B cell (primary cell): Measurements from ENCODE around the gene ADGRL4. TPM values are rescaled to one million over a fixed set of nuclear protein-coding genes. Genes with fewer than 3 reads are reported as not detected.
"Not testable (repeated sequence)": the region's sequence is repeated elsewhere in the genome, so short reads cannot be mapped to it uniquely, and the experiment has no call there.

Experiments
- ATAC-seq: fragments of 200-7000 bp; cut with Tn5 transposase; one replicate; pipeline ENCODE4 v1.10.0; 2021; ENCODE audit warnings: low read depth, mild to moderate bottlenecking, moderate number of reproducible peaks, moderate library complexity
- CTCF ChIA-PET: fragments of 350-600 bp; sonication (Branson Sonifier 250); formaldehyde crosslinking; loops from one replicate; lab custom pipeline; 2021; ENCODE audit warnings: antibody characterized with exemption, inconsistent platforms; lab: Charles Lee
- POLR2A ChIA-PET: fragments of 350-600 bp; sonication (Branson Sonifier 250); formaldehyde crosslinking; loops from one replicate; lab custom pipeline; 2021; ENCODE audit warnings: antibody characterized with exemption; lab: Charles Lee
- DNase-seq: peaks from one replicate; pipeline ENCODE4 v3.0.0; 2013
- H2AFZ ChIP-seq: 2 replicates; pipeline ENCODE4 v1.6.1; 2012; ENCODE audit warnings: mild to moderate bottlenecking, low read depth, low read length; ENCODE audit not compliant: insufficient read depth, poor library complexity, severe bottlenecking
- H3K27ac ChIP-seq, 2 donors: 1 replicate in 1 of 2; 2 replicates in 1 of 2; pipeline ENCODE4 v1.5.1; 2012 to 2013; ENCODE audit warnings: low read length in 2 of 2, mild to moderate bottlenecking in 2 of 2, moderate library complexity in 1 of 2
- H3K27me3 ChIP-seq, 4 experiments: fragments of 200-600 bp in 1 of 4; sonication (generic) in 1 of 4; replicated peaks in 1 of 4; 1 replicate in 2 of 4; 2 replicates in 2 of 4; pipeline versions ENCODE4 v1.6.1 to v1.7.0; 2013 to 2016; ENCODE audit warnings: low read length in 3 of 4, mild to moderate bottlenecking in 2 of 4, mixed read lengths in 1 of 4, moderate library complexity in 1 of 4; ENCODE audit not compliant: insufficient read depth in 4 of 4, control insufficient read depth in 3 of 4; ENCODE audit errors: control extremely low read depth in 1 of 4
- H3K36me3 ChIP-seq, 2 experiments: replicated peaks in 1 of 2; 1 replicate in 1 of 2; 2 replicates in 1 of 2; pipeline versions ENCODE4 v1.6.1 to v1.7.1; 2013; ENCODE audit warnings: low read length in 1 of 2; ENCODE audit not compliant: insufficient read depth in 2 of 2, control insufficient read depth in 1 of 2; ENCODE audit errors: control extremely low read depth in 1 of 2, extremely low read depth in 1 of 2
- H3K4me1 ChIP-seq, 2 donors: fragments of 200-600 bp in 1 of 2; sonication (generic) in 1 of 2; 1 replicate in 1 of 2; 2 replicates in 1 of 2; pipeline versions ENCODE4 v1.5.1 to v1.6.1; 2013 to 2017; ENCODE audit warnings: low read length in 2 of 2; ENCODE audit not compliant: control insufficient read depth in 2 of 2, insufficient read depth in 2 of 2
- H3K4me2 ChIP-seq: replicated peaks from 2 replicates; pipeline ENCODE3; 2012; ENCODE audit warnings: mild to moderate bottlenecking, low read depth, low read length; ENCODE audit not compliant: poor library complexity, severe bottlenecking
- H3K4me3 ChIP-seq, 5 experiments: fragments of 200-600 bp in 1 of 5; sonication (generic) in 1 of 5; 1 replicate in 3 of 5; 2 replicates in 2 of 5; pipeline versions ENCODE4 v1.5.1 to v1.7.0; 2011 to 2016; ENCODE audit warnings: low read length in 4 of 5, mild to moderate bottlenecking in 4 of 5, low read depth in 2 of 5, control low read depth in 1 of 5, moderate library complexity in 1 of 5; ENCODE audit not compliant: insufficient read depth in 1 of 5; ENCODE audit errors: control extremely low read depth in 1 of 5, extremely low read depth in 1 of 5
- H3K79me2 ChIP-seq: fragments of 200-600 bp; sonication (generic); one replicate; pipeline ENCODE4 v1.6.0; 2016; ENCODE audit warnings: low read length; ENCODE audit not compliant: control insufficient read depth, insufficient read depth
- H3K9ac ChIP-seq: fragments of 200-600 bp; sonication (generic); 2 replicates; pipeline ENCODE4 v1.6.1; 2017; ENCODE audit warnings: mild to moderate bottlenecking, low read length, moderate library complexity
- H3K9me3 ChIP-seq, 3 donors: one replicate each; pipeline versions ENCODE4 v1.6.1 to v1.7.1; 2013; ENCODE audit warnings: low read length in 2 of 3; ENCODE audit not compliant: control insufficient read depth in 2 of 3, insufficient read depth in 1 of 3; ENCODE audit errors: control extremely low read depth in 1 of 3
- H4K20me1 ChIP-seq: 2 replicates; pipeline ENCODE4 v1.6.0; 2012; ENCODE audit warnings: mild to moderate bottlenecking, low read length; ENCODE audit not compliant: insufficient read depth, control insufficient read depth, poor library complexity, severe bottlenecking
- H3K27ac Mint-ChIP-seq: one replicate; pipeline ENCODE4 v1.8.0; 2021; ENCODE audit warnings: mixed read lengths
- H3K27me3 Mint-ChIP-seq: one replicate; pipeline ENCODE4 v1.8.0; 2021; ENCODE audit warnings: mixed read lengths
- H3K4me1 Mint-ChIP-seq: one replicate; pipeline ENCODE4 v1.8.0; 2021; ENCODE audit warnings: mixed read lengths
- H3K4me3 Mint-ChIP-seq: one replicate; pipeline ENCODE4 v1.8.0; 2021; ENCODE audit warnings: mixed read lengths
- H3K9me3 Mint-ChIP-seq: one replicate; pipeline ENCODE4 v1.8.0; 2022; ENCODE audit warnings: mixed read lengths; ENCODE audit not compliant: insufficient read depth
- EZH2 ChIP-seq: IDR thresholded peaks from 2 replicates; pipeline ENCODE4 v1.6.1; 2012; ENCODE audit warnings: borderline replicate concordance, low read depth, mild to moderate bottlenecking, moderate library complexity, low read length; ENCODE audit not compliant: insufficient read depth, poor library complexity, severe bottlenecking
- WGBS: methylation state at CpG from one replicate; pipeline ENCODE4 v1.1.5; 2013; ENCODE audit warnings: missing lambda C conversion rate; ENCODE audit not compliant: insufficient coverage; 5-methylcytosine and 5-hydroxymethylcytosine counted together
- intact Hi-C: fragments of 100-400 bp; cut with micrococcal nuclease; formaldehyde crosslinking; loops from one replicate; pipeline ENCODE4 v1.10.0; 2022
- polyA plus RNA-seq: library from polyadenylated mRNA; depleted of rRNA; stranded (reverse); fragments of >200 nt; gene quantifications from 2 replicates; pipeline ENCODE4 v1.2.3, GENCODE V29; 2012
- total RNA-seq, 2 donors: library from RNA; stranded (reverse); fragments of 120-200 nt in 1 of 2; gene quantifications; 1 replicate in 1 of 2; 2 replicates in 1 of 2; pipeline versions ENCODE4 v1.2.3 to v1.2.4, GENCODE V29; 2013 to 2022
- TF ChIP-seq, protein P1 (sequence below): fragments of 200-600 bp; IDR thresholded peaks from one replicate; pipeline ENCODE4 v1.8.0; 2022; ENCODE audit warnings: antibody characterized with exemption, mild to moderate bottlenecking

Gene ADGRL4
- total and polyA plus RNA-seq, 2 donors (not counting 1 experiment from before 2014, with no cell fraction given) = not detected

GRCh38 chr1:78884685-78885452 is 121.7 kb downstream of the ADGRL4 start:
- Mint-ChIP-seq H3K27ac (no peak overlapping the region), H3K27me3 (no peaks in the 10 kb centered on the region), H3K9me3 (no peaks in the 10 kb centered on the region), H3K4me3 (no peak overlapping the region), H3K4me1 (no peaks in the 10 kb centered on the region)
- intact Hi-C loops = no loop called here
- TF ChIP-seq EZH2 = no peak
- TF ChIP-seq, protein P1, sequence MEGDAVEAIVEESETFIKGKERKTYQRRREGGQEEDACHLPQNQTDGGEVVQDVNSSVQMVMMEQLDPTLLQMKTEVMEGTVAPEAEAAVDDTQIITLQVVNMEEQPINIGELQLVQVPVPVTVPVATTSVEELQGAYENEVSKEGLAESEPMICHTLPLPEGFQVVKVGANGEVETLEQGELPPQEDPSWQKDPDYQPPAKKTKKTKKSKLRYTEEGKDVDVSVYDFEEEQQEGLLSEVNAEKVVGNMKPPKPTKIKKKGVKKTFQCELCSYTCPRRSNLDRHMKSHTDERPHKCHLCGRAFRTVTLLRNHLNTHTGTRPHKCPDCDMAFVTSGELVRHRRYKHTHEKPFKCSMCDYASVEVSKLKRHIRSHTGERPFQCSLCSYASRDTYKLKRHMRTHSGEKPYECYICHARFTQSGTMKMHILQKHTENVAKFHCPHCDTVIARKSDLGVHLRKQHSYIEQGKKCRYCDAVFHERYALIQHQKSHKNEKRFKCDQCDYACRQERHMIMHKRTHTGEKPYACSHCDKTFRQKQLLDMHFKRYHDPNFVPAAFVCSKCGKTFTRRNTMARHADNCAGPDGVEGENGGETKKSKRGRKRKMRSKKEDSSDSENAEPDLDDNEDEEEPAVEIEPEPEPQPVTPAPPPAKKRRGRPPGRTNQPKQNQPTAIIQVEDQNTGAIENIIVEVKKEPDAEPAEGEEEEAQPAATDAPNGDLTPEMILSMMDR = no peak
- no peak overlapping the region for H2AFZ ChIP-seq
- ChIA-PET POLR2A (no interaction called here), CTCF (interaction anchor here (0.6 kb wide), 1 partner anchor 1332 kb away, joined by 3 read pairs; no protein-coding TSS in a partner anchor)
- H3K4me1 ChIP-seq = no peaks in the 10 kb centered on the region
- no peaks in the 10 kb centered on the region for H3K27me3 ChIP-seq
- 74% methylated on average over 4 of the region's 6 CpGs for WGBS
- H3K79me2 ChIP-seq = no peaks in the 10 kb centered on the region
- H4K20me1 ChIP-seq = no peaks in the 10 kb centered on the region
- no peak overlapping the region for H3K4me2 ChIP-seq
- DNase-seq = no peak
- H3K27ac ChIP-seq = no peak overlapping the region
- H3K9me3 ChIP-seq = peaks cover 0 to 3% (median 0%) of the 10 kb centered on the region in 3 donors
- no peak overlapping the region for H3K4me3 ChIP-seq
- no peaks in the 10 kb centered on the region for H3K36me3 ChIP-seq
- no peak overlapping the region for H3K9ac ChIP-seq
- no peak for ATAC-seq

- Mint-ChIP-seq H3K27me3 (no peaks in the 10 kb centered on the region), H3K4me3 (no peak overlapping the region), H3K4me1 (no peaks in the 10 kb centered on the region), H3K9me3 (no peaks in the 10 kb centered on the region), H3K27ac (no peak overlapping the region)
- Histone ChIP-seq H2AFZ (no peak overlapping the region), H3K4me1 (no peaks in the 10 kb centered on the region), H3K36me3 (no peaks in the 10 kb centered on the region), H3K4me2 (no peak overlapping the region), H3K27me3 (no peaks in the 10 kb centered on the region), H3K4me3 (no peak overlapping the region), H3K9me3 (peaks cover 0 to 3% (median 0%) of the 10 kb centered on the region in 3 donors), H3K27ac (no peak overlapping the region), H3K9ac (no peak overlapping the region), H3K79me2 (no peaks in the 10 kb centered on the region), H4K20me1 (no peaks in the 10 kb centered on the region)
- ATAC-seq (no peak), DNase-seq (no peak)
- 79% methylated on average over 2 of the region's 5 CpGs for WGBS
- CTCF ChIA-PET = no interaction called here
- TF ChIP-seq, protein P1 = no peak
- no peak for TF ChIP-seq EZH2
- POLR2A ChIA-PET = no interaction called here
- intact Hi-C loops = no loop called here
Measured at GRCh38 chr1:78880223-78880622, 126.3 kb downstream of the ADGRL4 start.

DNA sequence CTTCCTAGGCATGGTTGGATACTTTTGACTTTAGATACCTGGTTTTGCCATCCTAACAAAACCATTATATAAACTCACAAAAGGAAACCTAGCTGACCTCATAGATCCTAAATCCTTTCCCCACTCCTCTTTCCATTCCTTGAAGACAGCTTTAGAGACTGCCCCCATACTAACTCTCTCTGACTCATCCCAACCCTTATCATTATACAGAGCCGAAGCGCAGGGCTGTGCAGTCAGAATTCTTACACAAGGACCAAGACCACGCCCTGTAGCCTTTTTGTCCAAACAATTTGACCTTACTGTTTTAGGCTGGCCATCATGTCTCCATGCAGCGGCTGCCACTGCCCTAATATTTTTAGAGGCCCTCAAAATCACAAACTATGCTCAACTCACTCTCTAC is 130.5 kb downstream of the ADGRL4 start:
- H3K27ac ChIP-seq, H3K79me2 ChIP-seq, CTCF ChIA-PET, H3K27me3 ChIP-seq, H2AFZ ChIP-seq, H3K27ac Mint-ChIP-seq, H3K4me1 Mint-ChIP-seq, POLR2A ChIA-PET, H3K4me3 ChIP-seq, intact Hi-C loops, H3K27me3 Mint-ChIP-seq, H3K4me1 ChIP-seq, ATAC-seq, H3K9me3 ChIP-seq, H3K9me3 Mint-ChIP-seq, DNase-seq, H3K36me3 ChIP-seq, H3K4me3 Mint-ChIP-seq, H3K4me2 ChIP-seq, H4K20me1 ChIP-seq, H3K9ac ChIP-seq: not testable (repeated sequence)
- 87% methylated on average over 4 of the region's 4 CpGs for WGBS
